NT2/D1 (cell line): ENCODE results near the gene FILIP1L.

Experiments
- SUZ12 ChIP-seq: IDR thresholded peaks from 2 replicates; pipeline ENCODE4 v1.6.1; 2011; ENCODE audit not compliant: insufficient read length, insufficient read depth; ENCODE audit errors: extremely low read depth
- YY1 ChIP-seq: IDR thresholded peaks from 2 replicates; pipeline ENCODE4 v1.6.1; 2011; ENCODE audit not compliant: insufficient read length, insufficient read depth
- ZNF274 ChIP-seq: IDR thresholded peaks from 2 replicates; pipeline ENCODE4 v1.6.1; 2011; ENCODE audit warnings: mild to moderate bottlenecking, low read depth, low read length

- no peak for TF ChIP-seq ZNF274
- no peak for TF ChIP-seq SUZ12
- TF ChIP-seq YY1: no peak
These were observed 49.5 kb upstream of the FILIP1L start for GRCh38 chr3:100163787-100164186.
